HEK293 (cell line): ENCODE data around the gene SWI5.
A peak's percentile ranks its signal among the peaks of the same experiment; 100 is the strongest.

Experiments
- CTCF ChIA-PET: fragments of 350-600 bp; formaldehyde crosslinking; extraction: SDS; loops from one replicate; lab custom pipeline; 2021; ENCODE audit warnings: antibody characterized with exemption; lab: Yijun Ruan, JAX
- POLR2A ChIA-PET: fragments of 300-600 bp; formaldehyde crosslinking; extraction: SDS; loops from one replicate; lab custom pipeline; 2020; ENCODE audit warnings: antibody characterized with exemption, inconsistent platforms; lab: Yijun Ruan, JAX
- H3K27ac ChIP-seq: fragments of 200-500 bp; sonication (Bioruptor generic); 2 replicates; pipeline ENCODE4 v1.5.1; 2014; ENCODE audit warnings: low read depth, low read length, control low read depth, inconsistent platforms; ENCODE audit errors: extremely low read depth
- H3K36me3 ChIP-seq, 2 experiments: fragments of 200-500 bp in 1 of 2; sonication (Bioruptor generic) in 1 of 2; 1 replicate in 1 of 2; 2 replicates in 1 of 2; pipeline ENCODE4 v1.5.1; 2014 to 2017; ENCODE audit warnings: inconsistent platforms in 2 of 2, low read length in 2 of 2; ENCODE audit not compliant: control insufficient read depth in 2 of 2, insufficient read depth in 1 of 2
- H3K4me1 ChIP-seq: fragments of 200-500 bp; sonication (Bioruptor generic); 2 replicates; pipeline ENCODE4 v1.5.1; 2014; ENCODE audit warnings: mild to moderate bottlenecking, low read length, inconsistent platforms; ENCODE audit not compliant: control insufficient read depth, insufficient read depth
- H3K4me3 ChIP-seq: 2 replicates; pipeline ENCODE4 v1.5.1; 2011; ENCODE audit warnings: low read depth, mild to moderate bottlenecking, control low read depth, low read length, moderate library complexity
- H3K9me3 ChIP-seq: fragments of 200-500 bp; sonication (Bioruptor generic); 2 replicates; pipeline ENCODE4 v1.5.1; 2014; ENCODE audit warnings: low read depth, low read length, inconsistent platforms; ENCODE audit not compliant: control insufficient read depth, insufficient read depth
- EGR2 ChIP-seq: fragments of 450-650 bp; formaldehyde crosslinking; IDR thresholded peaks from 2 replicates; pipeline ENCODE4 v1.5.1; 2016; ENCODE audit warnings: low read depth, missing biosample characterization, missing genetic modification characterization
- GLIS1 ChIP-seq: fragments of 450-650 bp; formaldehyde crosslinking; IDR thresholded peaks from 2 replicates; pipeline ENCODE4 v1.5.1; 2016; ENCODE audit warnings: missing biosample characterization, missing genetic modification characterization
- GLIS2 ChIP-seq: fragments of 450-650 bp; formaldehyde crosslinking; IDR thresholded peaks from 2 replicates; pipeline ENCODE4 v1.5.1; 2016; ENCODE audit warnings: missing biosample characterization, missing genetic modification characterization
- INSM2 ChIP-seq: fragments of 450-650 bp; formaldehyde crosslinking; IDR thresholded peaks from 2 replicates; pipeline ENCODE4 v1.5.1; 2016; ENCODE audit warnings: missing biosample characterization, missing genetic modification characterization
- TCF7L2 ChIP-seq: IDR thresholded peaks from 2 replicates; pipeline ENCODE4 v1.6.1; 2011; ENCODE audit warnings: low read depth, mild to moderate bottlenecking, inconsistent platforms, low read length, moderate library complexity, borderline replicate concordance
- ZBTB21 ChIP-seq: fragments of 450-650 bp; formaldehyde crosslinking; IDR thresholded peaks from 2 replicates; pipeline ENCODE4 v1.5.1; 2017; ENCODE audit warnings: missing biosample characterization, missing genetic modification characterization
- ZFHX2 ChIP-seq: fragments of 450-650 bp; formaldehyde crosslinking; conservative IDR thresholded peaks from 2 replicates; pipeline ENCODE4 v1.5.1; 2016; ENCODE audit warnings: missing biosample characterization, missing genetic modification characterization
- ZIC2 ChIP-seq: fragments of 450-650 bp; formaldehyde crosslinking; IDR thresholded peaks from 2 replicates; pipeline ENCODE4 v1.5.1; 2016; ENCODE audit warnings: missing biosample characterization, missing genetic modification characterization
- ZNF112 ChIP-seq: fragments of 450-650 bp; formaldehyde crosslinking; IDR thresholded peaks from 2 replicates; pipeline ENCODE4 v1.5.0; 2017; ENCODE audit warnings: missing biosample characterization, missing genetic modification characterization
- ZNF121 ChIP-seq: fragments of 450-650 bp; formaldehyde crosslinking; IDR thresholded peaks from 2 replicates; pipeline ENCODE4 v1.5.1; 2016; ENCODE audit warnings: missing biosample characterization, missing genetic modification characterization
- ZNF146 ChIP-seq: fragments of 450-650 bp; formaldehyde crosslinking; IDR thresholded peaks from 2 replicates; pipeline ENCODE4 v1.5.1; 2016; ENCODE audit warnings: missing biosample characterization, missing genetic modification characterization
- ZNF148 ChIP-seq: fragments of 450-650 bp; formaldehyde crosslinking; IDR thresholded peaks from 2 replicates; pipeline ENCODE4 v1.5.0; 2017; ENCODE audit warnings: missing biosample characterization, missing genetic modification characterization, borderline replicate concordance
- ZNF211 ChIP-seq: fragments of 450-650 bp; formaldehyde crosslinking; IDR thresholded peaks from 2 replicates; pipeline ENCODE4 v1.5.1; 2016; ENCODE audit warnings: low read depth, missing biosample characterization, missing genetic modification characterization
- ZNF558 ChIP-seq: fragments of 450-650 bp; formaldehyde crosslinking; IDR thresholded peaks from 2 replicates; pipeline ENCODE4 v1.5.1; 2016; ENCODE audit warnings: missing biosample characterization, missing genetic modification characterization
- ZNF610 ChIP-seq: fragments of 450-650 bp; formaldehyde crosslinking; IDR thresholded peaks from 2 replicates; pipeline ENCODE4 v1.5.1; 2016; ENCODE audit warnings: missing biosample characterization, missing genetic modification characterization, borderline replicate concordance
- ZNF677 ChIP-seq: fragments of 450-650 bp; IDR thresholded peaks from 2 replicates; pipeline ENCODE4 v1.5.0; 2018; ENCODE audit warnings: missing biosample characterization, mild to moderate bottlenecking, missing genetic modification characterization, moderate library complexity
- ZSCAN23 ChIP-seq: fragments of 450-650 bp; formaldehyde crosslinking; IDR thresholded peaks from 2 replicates; pipeline ENCODE4 v1.5.1; 2016; ENCODE audit warnings: missing biosample characterization, missing genetic modification characterization

Gene SWI5

GRCh38 chr9:128242828-128243214 is 33.3 kb upstream of the SWI5 start:
- ChIA-PET POLR2A (no interaction called here), CTCF (interaction anchor here (0.6 kb wide), 1 partner anchor 9 kb away, joined by 4 read pairs; no protein-coding TSS in a partner anchor)
- Histone ChIP-seq H3K27ac (no peak overlapping the region), H3K4me1 (no peaks in the 10 kb centered on the region), H3K36me3 (peaks cover 0 to 23% of the 10 kb centered on the region in 2 experiments; a peak in 1 of 3 replicates), H3K9me3 (no peaks in the 10 kb centered on the region), H3K4me3 (no peak overlapping the region)
- TF ChIP-seq INSM2 (tag by site-specific recombination) (no peak), ZNF610 (tag by site-specific recombination) (no peak), ZNF558 (tag by site-specific recombination) (no peak), ZIC2 (no peak), ZBTB21 (tag by site-specific recombination) (no peak), ZNF112 (tag by site-specific recombination) (no peak), ZSCAN23 (tag by site-specific recombination) (no peak), TCF7L2 (no peak), ZNF121 (no peak), ZNF146 (tag by site-specific recombination) (no peak)

GRCh38 chr9:128243215-128244018 is 32.7 kb upstream of the SWI5 start:
- H3K27ac ChIP-seq = no peak overlapping the region
- TF ChIP-seq GLIS1 (tag by site-specific recombination) (peak; percentile 76), ZFHX2 (peak; percentile 92), GLIS2 (tag by site-specific recombination) (peak; percentile 48), ZIC2 (peak; percentile 65), EGR2 (tag by site-specific recombination) (peak; percentile 93), ZNF148 (tag by site-specific recombination) (no peak)
- H3K4me1 ChIP-seq = no peaks in the 10 kb centered on the region
- H3K36me3 ChIP-seq = peaks cover 0 to 25% of the 10 kb centered on the region in 2 experiments; a peak in 1 of 3 replicates
- no peaks in the 10 kb centered on the region for H3K9me3 ChIP-seq
- H3K4me3 ChIP-seq = no peak overlapping the region
- POLR2A ChIA-PET = no interaction called here
- CTCF ChIA-PET = interaction anchor here (0.6 kb wide), 2 partner anchors 10 to 126 kb away, joined by 3 to 4 read pairs; no protein-coding TSS in a partner anchor

GRCh38 chr9:128244091-128244836 is 31.8 kb upstream of the SWI5 start:
- H3K27ac ChIP-seq = no peak overlapping the region
- no peaks in the 10 kb centered on the region for H3K9me3 ChIP-seq
- ChIA-PET POLR2A (no interaction called here), CTCF (interaction anchor here (0.6 kb wide), 1 partner anchor 127 kb away, joined by 3 read pairs; no protein-coding TSS in a partner anchor)
- TF ChIP-seq ZNF677 (tag by site-specific recombination) (no peak), ZNF211 (tag by site-specific recombination) (no peak)
- H3K36me3 ChIP-seq = peaks cover 0 to 26% of the 10 kb centered on the region in 2 experiments; a peak in 1 of 3 replicates
- H3K4me1 ChIP-seq = no peaks in the 10 kb centered on the region
- H3K4me3 ChIP-seq = no peak overlapping the region
